B cell (primary cell): Measurements from ENCODE around the gene DOCK4.

Source experiments
- CTCF ChIP-seq: fragments of 200-600 bp; IDR thresholded peaks from one replicate; pipeline ENCODE4 v1.8.0; 2022; ENCODE audit warnings: antibody characterized with exemption, mild to moderate bottlenecking
- EZH2 ChIP-seq: IDR thresholded peaks from 2 replicates; pipeline ENCODE4 v1.6.1; 2012; ENCODE audit warnings: borderline replicate concordance, low read depth, mild to moderate bottlenecking, moderate library complexity, low read length; ENCODE audit not compliant: insufficient read depth, poor library complexity, severe bottlenecking

DNA sequence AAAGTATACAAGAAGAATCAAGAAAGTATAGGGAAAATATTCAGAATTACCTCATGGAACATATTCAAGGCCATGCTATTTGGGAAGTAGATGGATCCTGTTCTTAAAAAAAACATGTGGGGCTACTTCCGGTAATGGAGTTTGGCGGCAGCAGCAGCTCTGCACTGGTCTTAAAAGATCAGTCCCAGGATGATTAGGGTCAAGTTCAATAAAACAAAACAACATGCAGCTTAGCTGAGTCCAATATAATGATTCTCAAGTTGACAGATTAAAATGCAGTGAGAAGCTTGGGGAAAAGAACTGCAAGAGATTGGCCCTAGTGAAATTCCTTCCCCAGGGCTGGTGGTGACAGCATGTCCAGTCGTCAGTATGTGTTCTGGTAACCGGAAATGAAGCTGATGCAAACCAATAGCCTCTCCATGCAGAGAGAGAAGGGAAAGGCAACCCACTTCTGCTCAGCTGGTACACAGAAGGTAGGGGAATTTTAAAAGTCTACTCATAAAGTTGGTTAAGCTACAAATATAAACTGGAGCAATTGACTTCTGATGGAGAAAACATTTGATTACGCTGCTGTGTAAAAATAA, 338.8 kb downstream of the DOCK4 start:
- no peak for TF ChIP-seq CTCF
- no peak for TF ChIP-seq EZH2
